ENCODE results near the gene UNK. TPM values are rescaled to one million over a fixed set of nuclear protein-coding genes. Genes with fewer than 3 reads are reported as not detected.

Gene UNK
- polyA plus RNA-seq, 4 donors = 8.9 to 34.3 (median 16.3) TPM

DNA sequence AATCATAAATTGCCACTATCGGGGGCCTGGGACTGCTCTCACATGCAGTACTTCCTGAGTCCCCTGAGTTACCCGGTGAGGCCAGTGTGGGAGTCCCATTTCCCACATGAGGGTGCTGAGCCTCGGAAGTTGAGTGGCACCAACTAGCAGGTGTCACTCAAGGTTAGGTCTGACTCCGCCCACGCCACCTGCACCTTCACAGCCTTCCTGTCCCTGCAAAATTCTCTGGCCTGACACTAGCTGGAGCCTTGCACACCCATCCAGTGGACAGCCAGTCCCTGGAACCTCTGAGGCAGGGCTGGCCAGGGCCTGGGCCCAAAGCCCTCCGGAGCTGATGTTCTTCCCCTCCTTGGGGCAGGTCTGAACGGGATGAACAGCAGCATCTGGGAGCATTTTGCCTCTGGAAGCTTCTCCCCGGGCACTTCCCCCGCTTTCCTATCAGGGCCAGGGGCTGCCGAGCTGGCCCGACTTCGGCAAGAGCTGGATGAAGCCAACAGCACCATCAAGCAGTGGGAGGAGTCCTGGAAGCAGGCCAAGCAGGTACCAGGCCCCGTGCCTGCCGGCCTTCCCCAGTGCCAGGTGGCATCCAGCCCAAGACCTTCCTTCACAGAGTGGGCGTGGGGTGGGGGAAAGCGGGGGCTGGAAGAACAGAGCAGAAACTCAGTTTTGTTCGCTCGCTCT lies 37.7 kb downstream of the UNK start:
- 21 to 52% (median 37%) methylated on average over 18 of the region's 18 CpGs for WGBS, 3 donors

GRCh38 chr17:75822800-75823166 lies 38.2 kb downstream of the UNK start:
- DNase-seq = no peak
- peaks cover 0 to 9% (median 0%) of the 10 kb centered on the region in 3 donors for H3K4me1 ChIP-seq (ENCODE audit: control insufficient read depth in 3 of 3, insufficient read depth in 2 of 3, low read depth in 1 of 3, low read length in 2 of 3)
- H3K27me3 ChIP-seq (ENCODE audit: control insufficient read depth in 3 of 3, insufficient read depth in 3 of 3, low read length in 3 of 3) = no peaks in the 10 kb centered on the region
- no peak for FAIRE-seq
- peaks cover 14 to 100% (median 17%) of the 10 kb centered on the region in 3 donors for H3K36me3 ChIP-seq (ENCODE audit: control insufficient read depth in 3 of 3, insufficient read depth in 2 of 3, low read depth in 1 of 3, low read length in 3 of 3)
- H3K9me3 ChIP-seq (ENCODE audit: control insufficient read depth in 2 of 2, insufficient read depth in 1 of 2, low read depth in 1 of 2, low read length in 1 of 2) = no peaks in the 10 kb centered on the region
- no peak overlapping the region for H3K27ac ChIP-seq (ENCODE audit: low read depth in 1 of 3, low read length in 2 of 3)
- no peak overlapping the region for H3K4me3 ChIP-seq (ENCODE audit: low read depth in 1 of 3, low read length in 3 of 3)
- 29 to 63% (median 52%) methylated on average over 3 of the region's 3 CpGs for WGBS, 3 donors

More for the DNA sequence above, 37.7 kb downstream of the UNK start:
- Histone ChIP-seq H3K4me1 (ENCODE audit: control insufficient read depth in 3 of 3, insufficient read depth in 2 of 3, low read depth in 1 of 3, low read length in 2 of 3) (peaks cover 0 to 4% (median 0%) of the 10 kb centered on the region in 3 donors), H3K36me3 (ENCODE audit: control insufficient read depth in 3 of 3, insufficient read depth in 2 of 3, low read depth in 1 of 3, low read length in 3 of 3) (peaks cover 14 to 100% (median 17%) of the 10 kb centered on the region in 3 donors), H3K27ac (ENCODE audit: low read depth in 1 of 3, low read length in 2 of 3) (no peak overlapping the region), H3K9me3 (ENCODE audit: control insufficient read depth in 2 of 2, insufficient read depth in 1 of 2, low read depth in 1 of 2, low read length in 1 of 2) (no peaks in the 10 kb centered on the region), H3K4me3 (ENCODE audit: low read depth in 1 of 3, low read length in 3 of 3) (no peak overlapping the region), H3K27me3 (ENCODE audit: control insufficient read depth in 3 of 3, insufficient read depth in 3 of 3, low read length in 3 of 3) (no peaks in the 10 kb centered on the region)
- FAIRE-seq (no peak), DNase-seq (peak in 1 of 2 donors; percentile 48)

- H3K27ac ChIP-seq (ENCODE audit: low read depth in 1 of 3, low read length in 2 of 3) = no peak overlapping the region
- peaks cover 0 to 15% (median 0%) of the 10 kb centered on the region in 3 donors for H3K4me1 ChIP-seq (ENCODE audit: control insufficient read depth in 3 of 3, insufficient read depth in 2 of 3, low read depth in 1 of 3, low read length in 2 of 3)
- 78 to 88% (median 86%) methylated on average over 21 to 27 of the region's 28 CpGs for WGBS, 3 donors
- no peak overlapping the region for H3K4me3 ChIP-seq (ENCODE audit: low read depth in 1 of 3, low read length in 3 of 3)
- no peak for DNase-seq
- peaks cover 12 to 100% (median 17%) of the 10 kb centered on the region in 3 donors for H3K36me3 ChIP-seq (ENCODE audit: control insufficient read depth in 3 of 3, insufficient read depth in 2 of 3, low read depth in 1 of 3, low read length in 3 of 3)
- H3K9me3 ChIP-seq (ENCODE audit: control insufficient read depth in 2 of 2, insufficient read depth in 1 of 2, low read depth in 1 of 2, low read length in 1 of 2) = no peaks in the 10 kb centered on the region
- no peak for FAIRE-seq
- no peaks in the 10 kb centered on the region for H3K27me3 ChIP-seq (ENCODE audit: control insufficient read depth in 3 of 3, insufficient read depth in 3 of 3, low read length in 3 of 3)
Observed at GRCh38 chr17:75823257-75824041, 38.8 kb downstream of the UNK start.

DNA sequence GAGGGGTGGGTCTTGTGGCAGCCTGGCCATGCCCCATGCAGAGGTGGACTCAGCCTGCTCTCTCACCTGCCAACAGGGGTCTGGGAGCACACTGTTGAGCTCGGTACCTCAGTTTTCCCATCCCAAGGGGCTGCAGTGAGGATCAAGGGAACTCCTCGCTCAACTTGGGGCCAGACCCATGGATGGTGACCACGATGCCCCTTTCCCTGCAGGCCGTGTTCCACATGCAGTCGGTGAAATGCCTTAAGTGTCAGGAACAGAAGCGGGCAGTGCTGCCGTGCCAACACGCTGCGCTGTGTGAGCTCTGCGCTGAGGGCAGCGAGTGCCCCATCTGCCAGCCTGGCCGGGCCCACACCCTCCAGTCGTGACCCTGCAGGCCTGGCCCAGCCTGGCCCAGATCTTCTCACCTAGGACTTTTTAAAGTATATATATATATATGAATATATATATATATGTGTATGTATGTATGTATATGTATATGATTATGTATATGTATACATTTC lies 39.5 kb downstream of the UNK start:
- Histone ChIP-seq H3K27ac (ENCODE audit: low read depth in 1 of 3, low read length in 2 of 3) (no peak overlapping the region), H3K4me3 (ENCODE audit: low read depth in 1 of 3, low read length in 3 of 3) (no peak overlapping the region), H3K36me3 (ENCODE audit: control insufficient read depth in 3 of 3, insufficient read depth in 2 of 3, low read depth in 1 of 3, low read length in 3 of 3) (peaks cover 8 to 100% (median 17%) of the 10 kb centered on the region in 3 donors), H3K9me3 (ENCODE audit: control insufficient read depth in 2 of 2, insufficient read depth in 1 of 2, low read depth in 1 of 2, low read length in 1 of 2) (no peaks in the 10 kb centered on the region), H3K4me1 (ENCODE audit: control insufficient read depth in 3 of 3, insufficient read depth in 2 of 3, low read depth in 1 of 3, low read length in 2 of 3) (peaks cover 0 to 15% (median 0%) of the 10 kb centered on the region in 3 donors), H3K27me3 (ENCODE audit: control insufficient read depth in 3 of 3, insufficient read depth in 3 of 3, low read length in 3 of 3) (no peaks in the 10 kb centered on the region)
- FAIRE-seq (no peak), DNase-seq (no peak)
- 94 to 98% (median 96%) methylated on average over 13 of the region's 13 CpGs for WGBS, 3 donors

DNA sequence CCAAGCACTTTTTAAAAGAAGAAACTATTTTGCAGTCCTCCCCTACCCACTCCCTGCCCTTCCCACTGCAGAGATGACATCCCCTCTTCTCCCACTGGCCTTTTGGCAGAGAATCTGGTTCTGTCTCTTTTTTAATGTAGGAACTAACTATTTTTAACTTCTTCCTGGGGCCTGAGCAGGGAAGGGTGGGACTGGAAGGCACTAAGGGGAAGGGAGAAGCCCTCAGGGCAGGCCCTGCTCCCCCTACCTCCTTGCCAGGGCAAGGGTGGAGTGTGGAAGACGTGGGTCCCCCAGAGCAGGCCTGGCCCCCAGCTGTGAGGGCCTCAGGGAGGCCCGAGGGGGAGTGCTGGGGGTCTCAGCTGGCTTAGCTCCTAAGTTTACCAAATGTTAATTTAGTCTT lies 40.1 kb downstream of the UNK start:
- FAIRE-seq (no peak), DNase-seq (no peak)
- Histone ChIP-seq H3K4me1 (ENCODE audit: control insufficient read depth in 3 of 3, insufficient read depth in 2 of 3, low read depth in 1 of 3, low read length in 2 of 3) (peaks cover 0 to 15% (median 0%) of the 10 kb centered on the region in 3 donors), H3K27ac (ENCODE audit: low read depth in 1 of 3, low read length in 2 of 3) (peak overlapping the region in 1 of 3 donors; percentile 4), H3K36me3 (ENCODE audit: control insufficient read depth in 3 of 3, insufficient read depth in 2 of 3, low read depth in 1 of 3, low read length in 3 of 3) (peaks cover 8 to 97% (median 15%) of the 10 kb centered on the region in 3 donors), H3K27me3 (ENCODE audit: control insufficient read depth in 3 of 3, insufficient read depth in 3 of 3, low read length in 3 of 3) (no peaks in the 10 kb centered on the region), H3K4me3 (ENCODE audit: low read depth in 1 of 3, low read length in 3 of 3) (no peak overlapping the region), H3K9me3 (ENCODE audit: control insufficient read depth in 2 of 2, insufficient read depth in 1 of 2, low read depth in 1 of 2, low read length in 1 of 2) (no peaks in the 10 kb centered on the region)
- 58 to 61% (median 61%) methylated on average over 2 of the region's 2 CpGs for WGBS, 3 donors

- no peaks in the 10 kb centered on the region for H3K9me3 ChIP-seq (ENCODE audit: control insufficient read depth in 2 of 2, insufficient read depth in 1 of 2, low read depth in 1 of 2, low read length in 1 of 2)
- FAIRE-seq (no peak), DNase-seq (no peak)
- H3K4me3 ChIP-seq (ENCODE audit: low read depth in 1 of 3, low read length in 3 of 3) = no peak overlapping the region
- peaks cover 0 to 15% (median 0%) of the 10 kb centered on the region in 3 donors for H3K4me1 ChIP-seq (ENCODE audit: control insufficient read depth in 3 of 3, insufficient read depth in 2 of 3, low read depth in 1 of 3, low read length in 2 of 3)
- H3K27ac ChIP-seq (ENCODE audit: low read depth in 1 of 3, low read length in 2 of 3) = peak overlapping the region in 1 of 3 donors; percentile 4
- H3K36me3 ChIP-seq (ENCODE audit: control insufficient read depth in 3 of 3, insufficient read depth in 2 of 3, low read depth in 1 of 3, low read length in 3 of 3) = peaks cover 8 to 97% (median 11%) of the 10 kb centered on the region in 3 donors
- no peaks in the 10 kb centered on the region for H3K27me3 ChIP-seq (ENCODE audit: control insufficient read depth in 3 of 3, insufficient read depth in 3 of 3, low read length in 3 of 3)
- 89 to 95% (median 92%) methylated on average over 13 of the region's 13 CpGs for WGBS, 3 donors
Observed at GRCh38 chr17:75825149-75825552, 40.5 kb downstream of the UNK start.

GRCh38 chr17:75825748-75826370 lies 41.3 kb downstream of the UNK start:
- FAIRE-seq = no peak
- WGBS, 3 donors = 85 to 91% (median 88%) methylated on average over 12 of the region's 12 CpGs

More at GRCh38 chr17:75825748-75826370, 41.3 kb downstream of the UNK start:
- Histone ChIP-seq H3K4me1 (ENCODE audit: control insufficient read depth in 3 of 3, insufficient read depth in 2 of 3, low read depth in 1 of 3, low read length in 2 of 3) (peaks cover 0 to 20% (median 2%) of the 10 kb centered on the region in 3 donors), H3K36me3 (ENCODE audit: control insufficient read depth in 3 of 3, insufficient read depth in 2 of 3, low read depth in 1 of 3, low read length in 3 of 3) (peaks cover 8 to 97% (median 8%) of the 10 kb centered on the region in 3 donors), H3K9me3 (ENCODE audit: control insufficient read depth in 2 of 2, insufficient read depth in 1 of 2, low read depth in 1 of 2, low read length in 1 of 2) (no peaks in the 10 kb centered on the region), H3K4me3 (ENCODE audit: low read depth in 1 of 3, low read length in 3 of 3) (no peak overlapping the region), H3K27ac (ENCODE audit: low read depth in 1 of 3, low read length in 2 of 3) (no peak overlapping the region), H3K27me3 (ENCODE audit: control insufficient read depth in 3 of 3, insufficient read depth in 3 of 3, low read length in 3 of 3) (no peaks in the 10 kb centered on the region)
- no peak for DNase-seq

All from small intestine (tissue), 7 donors.